ENCODE results near the gene ATF5. TPM values are rescaled to one million over a fixed set of nuclear protein-coding genes. Genes with fewer than 3 reads are reported as not detected.

ATF5 gene, protein sequence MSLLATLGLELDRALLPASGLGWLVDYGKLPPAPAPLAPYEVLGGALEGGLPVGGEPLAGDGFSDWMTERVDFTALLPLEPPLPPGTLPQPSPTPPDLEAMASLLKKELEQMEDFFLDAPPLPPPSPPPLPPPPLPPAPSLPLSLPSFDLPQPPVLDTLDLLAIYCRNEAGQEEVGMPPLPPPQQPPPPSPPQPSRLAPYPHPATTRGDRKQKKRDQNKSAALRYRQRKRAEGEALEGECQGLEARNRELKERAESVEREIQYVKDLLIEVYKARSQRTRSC
- 28.3 TPM for polyA plus RNA-seq (2013, experiment 1 of 2)
- polyA plus RNA-seq (2013, experiment 2 of 2), result 27.4 TPM

DNA sequence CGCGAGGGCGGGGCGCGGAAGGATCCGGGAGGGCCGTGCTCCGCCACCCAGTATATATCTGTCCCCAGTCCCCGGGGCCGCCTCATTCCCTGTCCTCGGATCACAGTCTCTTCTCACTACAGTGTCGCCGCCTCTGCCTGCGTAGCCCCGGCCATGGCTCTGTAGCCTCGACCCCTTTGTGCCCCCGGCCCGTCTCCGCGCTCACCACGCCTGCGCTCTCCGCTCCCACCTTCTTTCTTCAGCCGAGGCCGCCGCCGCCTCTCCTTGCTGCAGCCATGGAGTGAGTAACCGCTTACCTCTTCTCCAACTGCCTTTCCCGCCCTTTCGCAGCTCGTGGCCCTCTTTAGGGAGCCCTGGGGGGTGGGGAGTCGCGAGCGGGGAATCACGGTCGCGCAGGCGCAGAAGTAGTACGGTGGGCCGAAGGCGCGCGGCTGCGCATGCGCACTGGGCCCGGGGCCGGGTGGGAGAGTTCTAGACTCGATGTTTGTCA is at the start of gene ATF5, which contains the start of gene NUP62:
Gene ATF5 (plus strand): TSS at position 85 of the 490 bp plus-strand sequence. CDS start 1,646 bp downstream, outside the sequence.
Gene NUP62 (minus strand): TSS at position 384 of the 490 bp plus-strand sequence. CDS start 19,697 bp downstream, outside the sequence.
- Histone ChIP-seq H2BK5ac (ENCODE audit: low read depth, low read length, poor library complexity, severe bottlenecking) (peak within 1 kb of the TSS; percentile 97), H2AK5ac (ENCODE audit: low read length, severe bottlenecking) (peak within 1 kb of the TSS; percentile 58), H3K18ac (ENCODE audit: low read depth in 1 of 2, low read length in 2 of 2) (peak within 1 kb of the TSS; percentile 96 to 97), H3K14ac (ENCODE audit: low read length in 2 of 2) (peak within 1 kb of the TSS in 1 of 2 experiments; percentile 96), H4K8ac (ENCODE audit: low read length) (peak within 1 kb of the TSS; percentile 99), H3K4ac (ENCODE audit: low read depth in 1 of 2, low read length in 2 of 2) (peak within 1 kb of the TSS; percentile 87 to 96), H2AFZ (ENCODE audit: low read depth, low read length) (peak within 1 kb of the TSS; percentile 59), H3K27ac (ENCODE audit: low read length, poor library complexity, severe bottlenecking) (peak within 1 kb of the TSS; percentile 84), H3K23ac (ENCODE audit: low read length in 2 of 2) (peak within 1 kb of the TSS in 1 of 2 experiments; percentile 57), H3K9ac (ENCODE audit: low read length) (peak within 1 kb of the TSS; percentile 97), H3K9me3 (ENCODE audit: control insufficient read depth, low read length) (no peaks in the 10 kb centered on the region), H4K91ac (ENCODE audit: low read length) (peak within 1 kb of the TSS; percentile 97), H3K27me3 (ENCODE audit: control insufficient read depth in 1 of 2, insufficient read depth in 1 of 2, low read length in 2 of 2) (no peaks in the 10 kb centered on the region), H3K36me3 (ENCODE audit: control insufficient read depth in 1 of 2, insufficient read depth in 2 of 2, low read depth in 1 of 2, low read length in 2 of 2) (peaks cover 43 to 45% of the 10 kb centered on the region in 2 experiments), H2BK120ac (ENCODE audit: low read depth, low read length) (peak within 1 kb of the TSS; percentile 64), H2BK15ac (ENCODE audit: low read depth, poor library complexity, severe bottlenecking) (no peak within 1 kb of the TSS), H2BK12ac (ENCODE audit: low read length in 2 of 2) (peak within 1 kb of the TSS in 1 of 2 experiments; percentile 45), H3K4me1 (ENCODE audit: control insufficient read depth, insufficient read depth, low read depth, low read length) (peaks cover 16% of the 10 kb centered on the region), H3K4me3 (ENCODE audit: insufficient read depth in 1 of 2, low read depth in 1 of 2, low read length in 2 of 2) (peak within 1 kb of the TSS; percentile 82 to 98), H3K79me1 (replicated peaks; ENCODE audit: low read length, poor library complexity, severe bottlenecking) (peaks cover 21% of the 10 kb centered on the region), H3K4me2 (ENCODE audit: low read length, poor library complexity, severe bottlenecking) (peak within 1 kb of the TSS; percentile 90)
- 1% methylated on average over 47 of the region's 48 CpGs for WGBS
- peak; percentile 87 for DNase-seq

DNA sequence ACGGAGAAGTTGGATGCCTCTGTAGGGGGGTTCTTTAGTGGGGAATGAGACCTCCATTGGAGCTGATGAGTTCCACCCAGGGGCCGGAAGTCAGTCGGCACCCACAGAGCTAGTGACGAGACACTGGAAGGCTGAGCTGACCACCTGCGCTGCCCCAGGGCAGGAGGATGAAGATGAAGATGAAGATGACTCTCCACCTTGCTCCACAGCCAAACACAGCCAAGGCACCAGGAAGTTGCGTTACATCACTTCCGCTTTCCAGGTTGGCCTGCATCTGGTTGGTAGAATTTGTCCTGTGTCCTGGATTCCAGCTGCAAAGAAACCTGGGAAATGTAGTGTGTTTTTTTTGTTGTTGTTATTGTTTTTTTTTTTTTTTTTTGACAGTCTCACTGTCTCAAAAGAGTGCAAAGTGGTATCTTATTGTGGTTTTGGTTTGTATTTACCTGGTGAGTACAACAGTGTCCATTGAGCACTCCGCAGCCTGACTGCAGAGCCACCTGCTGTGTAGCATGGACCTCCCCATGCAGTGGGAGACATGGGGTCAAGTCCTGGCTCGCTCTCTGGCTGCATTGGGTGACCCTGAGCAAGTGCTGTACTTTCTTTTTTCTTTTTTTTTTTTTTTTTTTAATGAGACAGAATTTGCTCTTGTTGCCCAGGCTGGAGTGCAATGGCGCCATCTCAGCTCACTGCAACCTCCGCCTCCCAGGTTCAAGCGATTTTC is 49.6 kb upstream of the ATF5 start:
- Histone ChIP-seq H2AFZ (ENCODE audit: low read depth, low read length) (no peak overlapping the region), H3K9ac (ENCODE audit: low read length) (peak overlapping the region; percentile 100), H3K14ac (ENCODE audit: low read length in 2 of 2) (no peak overlapping the region), H2AK5ac (ENCODE audit: low read length, severe bottlenecking) (no peak overlapping the region), H4K91ac (ENCODE audit: low read length) (no peak overlapping the region), H3K4me3 (ENCODE audit: insufficient read depth in 1 of 2, low read depth in 1 of 2, low read length in 2 of 2) (peak overlapping the region in 1 of 2 experiments; percentile 99), H3K27me3 (ENCODE audit: control insufficient read depth in 1 of 2, insufficient read depth in 1 of 2, low read length in 2 of 2) (no peaks in the 10 kb centered on the region), H2BK120ac (ENCODE audit: low read depth, low read length) (no peak overlapping the region), H3K4ac (ENCODE audit: low read depth in 1 of 2, low read length in 2 of 2) (no peak overlapping the region), H2BK12ac (ENCODE audit: low read length in 2 of 2) (no peak overlapping the region), H3K4me2 (ENCODE audit: low read length, poor library complexity, severe bottlenecking) (no peak overlapping the region), H3K4me1 (ENCODE audit: control insufficient read depth, insufficient read depth, low read depth, low read length) (peaks cover 26% of the 10 kb centered on the region), H3K79me1 (replicated peaks; ENCODE audit: low read length, poor library complexity, severe bottlenecking) (peaks cover 58% of the 10 kb centered on the region), H3K18ac (ENCODE audit: low read depth in 1 of 2, low read length in 2 of 2) (no peak overlapping the region), H2BK15ac (ENCODE audit: low read depth, poor library complexity, severe bottlenecking) (no peak overlapping the region), H3K23ac (ENCODE audit: low read length in 2 of 2) (no peak overlapping the region), H3K9me3 (ENCODE audit: control insufficient read depth, low read length) (peaks cover 3% of the 10 kb centered on the region), H3K27ac (ENCODE audit: low read length, poor library complexity, severe bottlenecking) (no peak overlapping the region), H4K8ac (ENCODE audit: low read length) (no peak overlapping the region), H2BK5ac (ENCODE audit: low read depth, low read length, poor library complexity, severe bottlenecking) (no peak overlapping the region), H3K36me3 (ENCODE audit: control insufficient read depth in 1 of 2, insufficient read depth in 2 of 2, low read depth in 1 of 2, low read length in 2 of 2) (peaks cover 60 to 62% of the 10 kb centered on the region in 2 experiments)
- DNase-seq, result no peak
- WGBS, result 96% methylated on average over 12 of the region's 12 CpGs

DNA sequence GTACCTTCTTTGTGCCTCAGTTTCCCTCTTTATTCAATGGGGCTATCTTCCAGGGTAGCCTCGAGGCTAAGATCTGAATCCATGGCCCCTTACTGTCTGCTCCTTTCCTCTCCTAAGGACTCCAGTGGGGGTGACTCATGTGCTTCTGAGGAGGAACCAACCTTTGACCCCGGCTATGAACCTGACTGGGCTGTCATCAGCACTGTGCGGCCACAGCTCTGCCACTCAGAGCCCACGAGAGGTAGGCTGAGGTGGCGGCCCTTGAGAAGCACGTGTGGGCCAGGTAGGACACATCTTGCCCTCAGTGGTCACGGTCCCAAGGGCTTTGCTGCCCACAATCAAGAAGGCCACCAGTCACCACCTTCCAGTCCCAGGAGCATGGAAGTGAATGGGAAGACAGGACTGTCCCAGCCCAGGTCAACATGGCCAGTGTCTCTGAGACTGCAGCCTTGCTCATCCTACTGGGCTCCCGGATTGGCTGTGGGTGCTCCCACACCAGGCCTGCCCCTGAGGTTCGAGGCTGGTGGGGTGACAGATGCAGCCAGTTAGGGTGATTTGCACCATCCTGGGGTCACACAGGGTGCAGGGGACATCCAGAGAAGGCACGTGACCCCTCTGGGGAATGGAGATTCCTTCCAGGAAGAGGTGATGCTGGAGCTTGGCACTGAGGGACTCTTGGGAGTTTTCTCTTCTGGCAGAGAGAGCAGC is 48.7 kb upstream of the ATF5 start:
- no peak overlapping the region for H3K27ac ChIP-seq (ENCODE audit: low read length, poor library complexity, severe bottlenecking)

More for the DNA sequence above, 48.7 kb upstream of the ATF5 start:
- DNase-seq, result no peak
- peaks cover 60 to 65% of the 10 kb centered on the region in 2 experiments for H3K36me3 ChIP-seq (ENCODE audit: control insufficient read depth in 1 of 2, insufficient read depth in 2 of 2, low read depth in 1 of 2, low read length in 2 of 2)
- H2BK120ac ChIP-seq (ENCODE audit: low read depth, low read length), result no peak overlapping the region
- H2AK5ac ChIP-seq (ENCODE audit: low read length, severe bottlenecking), result no peak overlapping the region
- H2BK12ac ChIP-seq (ENCODE audit: low read length in 2 of 2), result no peak overlapping the region
- no peak overlapping the region for H2AFZ ChIP-seq (ENCODE audit: low read depth, low read length)
- no peak overlapping the region for H3K4ac ChIP-seq (ENCODE audit: low read depth in 1 of 2, low read length in 2 of 2)
- H3K9ac ChIP-seq (ENCODE audit: low read length), result no peak overlapping the region
- H4K8ac ChIP-seq (ENCODE audit: low read length), result no peak overlapping the region
- H3K4me3 ChIP-seq (ENCODE audit: insufficient read depth in 1 of 2, low read depth in 1 of 2, low read length in 2 of 2), result no peak overlapping the region
- H3K9me3 ChIP-seq (ENCODE audit: control insufficient read depth, low read length), result peaks cover 3% of the 10 kb centered on the region
- no peak overlapping the region for H4K91ac ChIP-seq (ENCODE audit: low read length)
- no peak overlapping the region for H2BK15ac ChIP-seq (ENCODE audit: low read depth, poor library complexity, severe bottlenecking)
- WGBS, result 94% methylated on average over 10 of the region's 10 CpGs
- H3K27me3 ChIP-seq (ENCODE audit: control insufficient read depth in 1 of 2, insufficient read depth in 1 of 2, low read length in 2 of 2), result no peaks in the 10 kb centered on the region
- no peak overlapping the region for H3K14ac ChIP-seq (ENCODE audit: low read length in 2 of 2)
- no peak overlapping the region for H3K18ac ChIP-seq (ENCODE audit: low read depth in 1 of 2, low read length in 2 of 2)
- no peak overlapping the region for H3K4me2 ChIP-seq (ENCODE audit: low read length, poor library complexity, severe bottlenecking)
- H3K4me1 ChIP-seq (ENCODE audit: control insufficient read depth, insufficient read depth, low read depth, low read length), result peaks cover 21% of the 10 kb centered on the region
- peaks cover 52% of the 10 kb centered on the region for H3K79me1 ChIP-seq (replicated peaks; ENCODE audit: low read length, poor library complexity, severe bottlenecking)
- H3K23ac ChIP-seq (ENCODE audit: low read length in 2 of 2), result no peak overlapping the region
- no peak overlapping the region for H2BK5ac ChIP-seq (ENCODE audit: low read depth, low read length, poor library complexity, severe bottlenecking)
